ENCODE data around the gene TRMU.

Gene TRMU

GRCh38 chr22:46370584-46371291, 35.2 kb downstream of the TRMU start:
- no peak for TF ChIP-seq CTCF (IDR thresholded peaks at IDR 0.05; ENCODE audit: low read depth, low read length, missing control alignments)
- no peak overlapping the region for H3K4me3 ChIP-seq (ENCODE audit: low read depth, low read length)
- no peak for DNase-seq (ENCODE audit: low read depth)

- TF ChIP-seq CTCF (IDR thresholded peaks at IDR 0.05; ENCODE audit: low read depth, low read length, missing control alignments), result no peak
- no peak for DNase-seq (ENCODE audit: low read depth)
- H3K4me3 ChIP-seq (ENCODE audit: low read depth, low read length), result no peak overlapping the region
These were observed 36.2 kb downstream of the TRMU start for GRCh38 chr22:46371623-46372226.

GRCh38 chr22:46372686-46373085, 37.2 kb downstream of the TRMU start:
- H3K4me3 ChIP-seq (ENCODE audit: low read depth, low read length), result no peak overlapping the region
- TF ChIP-seq CTCF (IDR thresholded peaks at IDR 0.05; ENCODE audit: low read depth, low read length, missing control alignments), result no peak
- no peak for DNase-seq (ENCODE audit: low read depth)

GRCh38 chr22:46373159-46373558, 37.6 kb downstream of the TRMU start:
- DNase-seq (ENCODE audit: low read depth), result no peak
- TF ChIP-seq CTCF (IDR thresholded peaks at IDR 0.05; ENCODE audit: low read depth, low read length, missing control alignments), result no peak
- no peak overlapping the region for H3K4me3 ChIP-seq (ENCODE audit: low read depth, low read length)

GRCh38 chr22:46373921-46374662, 38.6 kb downstream of the TRMU start:
- no peak for DNase-seq (ENCODE audit: low read depth)
- no peak for TF ChIP-seq CTCF (IDR thresholded peaks at IDR 0.05; ENCODE audit: low read depth, low read length, missing control alignments)
- H3K4me3 ChIP-seq (ENCODE audit: low read depth, low read length), result no peak overlapping the region

GRCh38 chr22:46374663-46375474, 39.4 kb downstream of the TRMU start:
- TF ChIP-seq CTCF (IDR thresholded peaks at IDR 0.05; ENCODE audit: low read depth, low read length, missing control alignments), result no peak
- no peak for DNase-seq (ENCODE audit: low read depth)
- H3K4me3 ChIP-seq (ENCODE audit: low read depth, low read length), result no peak overlapping the region

All from GM12864 (cell line).